HG03457 (cell line): ENCODE data around the gene HSD3B1.
"Not testable (repeated sequence)": the region's sequence is repeated elsewhere in the genome, so short reads cannot be mapped to it uniquely, and the experiment has no call there.

ENCODE experiments used
- ATAC-seq: cut with Tn5 transposase; IDR thresholded peaks from one replicate; pipeline ENCODE4 v1.9.1; 2021; ENCODE audit warnings: moderate number of reproducible peaks; ENCODE audit not compliant: unreplicated experiment

Gene HSD3B1

DNA sequence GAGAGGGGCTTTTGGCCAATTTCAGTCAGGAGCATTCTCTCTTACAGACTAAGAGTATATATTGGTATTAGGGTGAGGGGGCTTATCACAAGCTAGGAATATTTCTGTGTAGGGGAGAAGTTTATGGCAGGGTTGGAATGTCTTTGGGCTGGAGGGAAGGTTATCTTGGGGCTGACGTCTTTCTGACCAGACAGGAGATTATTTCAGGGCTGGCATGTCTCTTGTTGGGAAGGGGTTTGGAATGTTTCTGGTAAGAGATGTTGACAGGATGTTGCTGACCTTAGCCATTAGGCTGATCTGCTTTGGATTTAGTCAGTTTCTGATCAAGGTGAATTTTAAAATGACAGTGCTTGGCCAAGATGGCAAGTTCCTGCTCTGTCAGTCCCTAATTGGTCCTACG, 17.8 kb upstream of the HSD3B1 start:
- ATAC-seq: no peak

GRCh38 chr1:119490925-119491324, 16.1 kb upstream of the HSD3B1 start:
- ATAC-seq: no peak

- ATAC-seq: no peak
These were observed 14.2 kb upstream of the HSD3B1 start for GRCh38 chr1:119492763-119493162.

DNA sequence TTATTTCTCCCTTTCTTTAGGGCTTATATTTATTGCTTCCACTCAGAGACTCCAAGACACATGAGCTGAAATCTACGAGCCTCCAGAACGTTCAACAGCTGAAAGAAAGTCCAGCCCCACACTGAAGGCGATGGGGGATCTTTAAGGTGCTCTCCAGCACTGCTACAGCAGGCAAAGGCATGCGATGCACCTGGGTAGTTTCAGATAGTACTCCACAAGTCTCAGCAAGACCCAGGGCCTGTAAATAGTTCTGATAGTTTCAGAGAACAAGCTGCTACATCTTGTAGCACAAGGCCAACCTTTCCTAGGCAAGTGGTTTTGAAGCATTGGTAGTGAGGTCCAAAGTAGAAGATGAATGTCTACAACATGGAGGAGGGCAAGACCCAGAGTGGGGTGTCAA, 2.2 kb upstream of the HSD3B1 start:
- ATAC-seq: no peak

DNA sequence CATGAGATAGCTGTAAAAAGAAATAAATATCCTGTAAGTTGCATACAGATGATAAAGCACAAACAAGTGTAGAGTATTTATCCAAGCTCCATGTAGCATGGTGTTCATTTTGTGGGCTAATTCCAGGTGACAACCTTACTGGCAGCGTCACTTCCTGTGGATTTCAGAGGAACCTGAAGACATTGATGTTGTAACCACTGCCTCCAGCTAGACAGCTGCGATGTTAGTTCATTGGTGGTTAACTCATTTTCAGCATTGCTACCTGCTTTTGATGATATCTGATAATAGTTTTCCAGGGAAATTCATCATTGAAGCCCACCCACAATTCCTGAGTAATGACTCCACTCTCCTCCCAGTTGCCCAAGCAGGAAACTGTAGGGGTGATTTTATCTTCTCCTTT, 3.0 kb downstream of the HSD3B1 start:
- no peak for ATAC-seq

- ATAC-seq: no peak
These were observed 8.2 kb downstream of the HSD3B1 start for GRCh38 chr1:119515221-119515620.

GRCh38 chr1:119516247-119516646, 9.2 kb downstream of the HSD3B1 start:
- ATAC-seq: no peak

GRCh38 chr1:119516680-119517079, 9.7 kb downstream of the HSD3B1 start:
- ATAC-seq: no peak

DNA sequence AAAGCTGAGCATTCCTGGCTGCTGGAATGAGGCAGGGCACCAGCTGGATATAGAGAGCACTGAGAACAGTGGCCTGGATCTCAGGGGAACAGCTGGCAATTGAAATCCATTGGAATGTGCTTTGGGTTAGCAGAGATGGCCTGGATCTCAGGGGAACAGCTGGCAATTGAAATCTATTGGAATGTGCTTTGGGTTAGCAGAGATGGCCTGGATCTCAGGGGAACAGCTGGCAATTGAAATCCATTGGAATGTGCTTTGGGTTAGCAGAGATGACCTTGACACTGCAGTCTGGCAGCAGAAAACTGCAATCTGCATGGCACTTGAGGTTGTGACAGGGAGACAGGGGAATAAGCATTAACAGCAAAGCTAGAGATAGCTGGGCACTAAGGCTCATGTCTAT, 10.7 kb downstream of the HSD3B1 start:
- not testable (repeated sequence) for ATAC-seq

- ATAC-seq: no peak
These were observed 24.8 kb downstream of the HSD3B1 start for GRCh38 chr1:119531606-119532323.

DNA sequence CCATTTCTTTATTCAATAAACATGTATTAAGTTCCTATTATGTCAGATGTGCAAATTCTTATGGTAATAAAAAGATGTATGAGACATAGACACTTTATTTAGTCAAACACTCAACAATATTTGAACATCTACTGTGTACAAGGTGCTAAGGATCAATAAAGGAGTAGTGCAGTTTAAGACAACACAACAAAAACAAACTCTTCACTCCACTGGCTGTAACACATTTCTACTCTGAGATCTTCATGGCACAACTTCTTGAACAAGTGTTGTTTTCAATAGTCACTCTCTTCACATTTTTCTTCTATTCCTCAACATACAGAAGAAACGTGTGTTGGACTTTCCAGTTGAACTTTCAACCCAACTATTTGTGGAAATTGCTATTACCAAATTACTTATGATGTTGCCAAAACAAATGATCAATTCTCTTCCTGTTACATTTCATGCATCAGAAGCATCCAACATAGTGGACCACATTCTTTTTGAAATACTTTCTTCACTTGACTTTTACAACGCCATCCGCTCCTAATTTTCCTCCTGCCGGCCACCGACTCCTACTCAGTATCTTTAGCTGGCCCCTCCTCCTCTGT, 25.4 kb downstream of the HSD3B1 start:
- no peak for ATAC-seq

GRCh38 chr1:119535381-119535780, 28.4 kb downstream of the HSD3B1 start:
- no peak for ATAC-seq

- ATAC-seq: no peak
These were observed 31.0 kb downstream of the HSD3B1 start for GRCh38 chr1:119537966-119538365.

DNA sequence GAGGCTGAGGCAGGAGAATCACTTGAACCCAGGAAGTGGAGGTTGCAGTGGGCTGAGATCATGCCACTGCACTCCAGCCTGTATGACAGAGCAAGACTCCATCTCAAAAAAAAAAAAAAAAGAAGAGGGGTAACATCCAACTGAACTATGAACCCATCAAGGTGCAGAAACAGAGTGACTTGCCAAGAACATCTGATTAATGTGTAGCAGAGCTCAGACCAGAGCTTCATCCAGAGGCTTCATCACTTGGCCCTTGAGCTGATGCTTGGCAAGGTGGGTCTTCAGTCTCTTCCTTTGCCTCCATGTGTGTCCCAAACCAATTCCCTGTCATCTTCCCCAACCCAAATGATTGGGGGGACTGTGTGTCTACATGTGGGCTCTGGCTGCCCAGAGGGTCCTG, 32.6 kb downstream of the HSD3B1 start:
- no peak for ATAC-seq

- ATAC-seq: no peak
These were observed 34.4 kb downstream of the HSD3B1 start for GRCh38 chr1:119541389-119541788.

DNA sequence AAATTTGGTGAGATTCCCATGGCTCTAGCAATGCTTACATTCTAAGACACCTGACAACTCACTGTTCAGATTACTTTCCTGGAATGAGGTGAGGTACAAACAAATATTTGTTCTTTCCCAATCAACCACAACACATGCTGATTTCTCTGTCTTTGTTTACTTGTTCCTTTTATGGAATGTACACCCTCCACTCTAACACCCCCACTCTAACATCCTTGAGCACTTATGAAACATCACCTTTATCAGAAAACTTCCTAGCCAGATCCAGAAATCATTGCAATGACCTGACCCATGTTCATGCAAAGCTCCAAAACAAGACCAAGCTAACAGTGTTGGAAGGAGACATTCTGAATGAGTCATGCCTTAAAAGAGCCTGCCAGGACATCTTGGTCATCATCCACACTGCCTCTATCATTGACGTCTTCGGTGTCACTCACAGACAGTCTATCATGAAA, 35.5 kb downstream of the HSD3B1 start:
- no peak for ATAC-seq

DNA sequence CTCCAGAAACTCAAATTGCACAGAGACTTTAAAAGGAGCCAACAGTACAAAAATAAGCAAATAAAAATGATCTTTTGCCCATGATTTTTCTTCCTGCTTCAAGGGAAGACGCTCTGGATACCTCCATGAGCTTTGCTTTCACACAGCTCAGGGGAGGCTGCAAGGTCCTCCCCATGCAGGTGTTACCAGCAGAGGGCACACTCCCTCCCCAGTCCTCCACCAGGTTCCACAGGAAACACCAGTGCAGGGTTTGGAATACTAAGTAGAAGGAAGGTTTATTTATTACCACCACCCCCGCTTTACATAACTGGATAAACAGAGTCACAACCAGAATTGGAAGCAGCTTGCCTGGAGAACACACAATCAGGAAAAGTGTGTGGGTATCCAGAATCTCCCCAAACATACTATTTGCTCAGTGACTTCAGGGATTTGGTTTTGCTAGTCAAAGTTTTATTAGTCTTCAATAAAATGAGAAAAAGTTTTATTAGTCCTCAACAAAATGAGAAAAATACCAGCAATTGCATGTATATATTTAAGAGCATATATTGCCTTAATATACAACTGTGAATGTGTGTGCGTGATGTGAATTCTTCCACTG, 37.3 kb downstream of the HSD3B1 start:
- no peak for ATAC-seq

DNA sequence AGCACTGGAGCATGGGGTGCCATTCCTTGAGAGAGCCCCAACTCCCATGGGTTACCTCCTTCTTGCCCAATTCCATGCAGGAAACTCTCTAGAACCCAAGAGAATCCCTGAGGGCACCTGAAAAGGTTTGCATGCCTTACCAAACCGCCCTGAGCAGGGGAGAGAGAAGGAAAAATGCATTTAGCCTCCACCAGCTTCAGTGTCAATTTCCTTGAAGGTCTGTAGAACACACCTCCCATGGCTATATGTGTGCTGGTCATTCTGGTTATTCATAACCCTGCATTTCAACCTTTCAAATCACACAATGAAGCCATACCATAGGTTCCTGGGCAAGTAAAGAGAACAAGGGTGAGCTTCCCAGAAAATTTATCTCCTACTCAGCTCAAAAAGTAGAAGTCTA, 39.6 kb downstream of the HSD3B1 start:
- no peak for ATAC-seq

DNA sequence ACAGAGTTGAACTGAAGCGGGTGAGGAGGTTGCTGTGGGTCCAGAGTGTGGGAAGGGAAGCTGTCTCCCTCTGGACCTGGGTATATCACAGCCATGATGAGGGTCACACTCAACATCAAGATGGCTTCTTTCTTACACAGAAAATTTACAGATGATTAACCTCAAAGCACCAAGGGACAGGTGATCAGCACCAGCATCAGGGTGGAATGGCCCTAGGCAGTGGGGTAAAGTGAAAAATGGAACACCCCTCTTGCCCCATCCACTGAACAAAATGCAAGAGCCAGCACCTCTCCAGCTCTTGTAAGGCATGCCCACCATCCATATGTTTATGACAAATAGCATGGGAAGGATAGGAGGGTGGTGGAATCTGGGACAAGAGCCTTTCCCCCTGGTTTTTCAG, 40.3 kb downstream of the HSD3B1 start:
- ATAC-seq: no peak

DNA sequence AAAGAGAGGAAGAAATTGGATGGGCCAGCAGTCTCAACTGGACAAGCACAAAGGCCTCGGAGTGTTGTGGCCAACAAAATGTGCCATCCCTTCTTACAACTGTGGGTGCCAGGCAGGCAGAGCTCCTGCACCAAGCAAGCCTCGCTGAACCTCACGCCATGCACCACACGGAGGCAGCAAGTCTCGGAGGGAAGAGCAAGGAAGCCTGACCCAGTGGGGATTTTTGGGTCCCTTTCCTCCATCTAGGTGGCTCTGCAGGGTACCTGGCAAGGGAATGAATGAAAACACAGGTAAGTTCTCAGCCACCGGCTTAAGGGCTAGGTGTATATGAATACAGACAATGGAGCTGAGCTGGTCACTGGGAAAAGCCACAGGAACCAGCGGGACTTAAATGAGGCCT, 40.8 kb downstream of the HSD3B1 start:
- no peak for ATAC-seq

DNA sequence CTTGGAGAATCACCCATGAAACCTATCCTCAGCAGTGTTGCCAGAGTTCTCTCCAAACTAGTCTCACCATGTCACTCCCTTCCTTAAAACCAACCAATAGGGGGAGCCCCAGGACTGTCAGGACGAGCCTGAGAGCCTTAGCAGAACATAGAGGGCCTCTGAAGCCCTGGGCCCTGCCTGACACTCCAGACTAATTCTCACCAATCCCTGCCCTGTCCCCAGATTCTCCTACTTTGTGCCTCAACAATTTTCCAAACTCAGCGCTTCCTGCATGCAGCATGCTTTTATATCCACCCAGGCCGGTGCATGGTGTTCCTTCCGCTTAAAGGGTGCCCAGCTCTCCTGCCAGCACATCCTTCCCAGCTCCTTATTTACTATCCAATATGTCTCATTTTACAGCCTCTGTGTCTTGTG, 42.7 kb downstream of the HSD3B1 start:
- ATAC-seq: no peak

DNA sequence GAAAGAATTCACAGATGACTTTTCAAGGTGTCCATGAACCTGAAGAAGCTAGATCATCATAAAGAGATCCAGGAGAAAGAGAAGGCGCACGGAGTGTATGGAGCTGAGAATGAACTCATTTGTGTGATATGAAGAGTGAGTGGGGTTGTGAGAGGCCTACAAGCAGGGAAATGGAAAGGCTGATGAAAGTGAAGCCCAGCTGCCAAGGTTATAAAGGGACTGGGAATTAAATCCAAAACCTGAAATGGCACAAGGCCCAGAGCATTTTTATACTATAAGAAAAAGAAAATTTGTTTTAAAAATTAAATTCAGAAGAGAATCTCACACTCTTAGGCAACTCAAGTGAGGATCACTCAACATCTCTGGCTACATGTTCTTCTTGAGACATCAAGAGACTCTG, 43.4 kb downstream of the HSD3B1 start:
- no peak for ATAC-seq
